HL-60/S4 treated with retinoic acid at 250 ng/mL for 4 days and 3 days (cell line): ENCODE measurements around the gene CSGALNACT2.

Source experiments
- in situ Hi-C: fragments of 300-500 bp; cut with MboI; formaldehyde crosslinking; loops from 2 replicates; pipeline ENCODE4 v1.7.0; 2022; ENCODE audit warnings: low sequenced_read_pairs

The CSGALNACT2 gene

DNA sequence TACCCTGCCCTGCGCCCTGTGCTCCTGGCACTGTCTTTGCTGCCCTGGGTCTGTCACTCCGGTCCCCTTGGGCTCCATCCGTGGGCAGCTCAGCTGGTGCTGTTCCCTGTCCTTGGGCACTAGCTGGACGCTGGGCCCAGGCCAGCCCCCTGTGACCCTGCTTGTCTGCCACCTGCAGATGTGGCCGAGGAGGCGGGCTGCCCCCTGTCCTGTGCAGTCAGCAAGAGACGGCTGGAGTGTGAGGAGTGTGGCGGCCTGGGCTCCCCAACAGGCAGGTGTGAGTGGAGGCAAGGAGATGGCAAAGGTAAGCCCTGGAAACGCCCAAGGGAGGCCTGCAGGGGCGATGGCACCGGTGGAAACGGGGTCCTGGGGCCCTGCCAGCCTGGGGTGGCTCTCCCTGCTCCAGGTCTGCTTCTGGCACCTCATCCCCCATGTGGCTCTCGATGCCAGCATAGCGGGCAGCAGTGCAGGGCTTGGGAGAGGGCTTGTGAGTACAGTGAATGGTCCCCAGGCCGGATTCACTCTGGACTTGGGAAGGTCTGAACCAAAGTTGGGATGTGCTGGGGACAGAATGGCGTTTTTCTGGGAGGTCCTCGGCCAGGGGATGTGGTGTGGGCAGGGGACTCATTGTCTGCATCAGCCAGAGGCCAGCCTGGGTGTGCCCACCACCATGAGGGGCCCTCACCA is 26.2 kb upstream of the CSGALNACT2 start:
- in situ Hi-C loops, result loop anchor here (25.0 kb wide), 1 partner anchor 250 kb away; no protein-coding TSS in a partner anchor

DNA sequence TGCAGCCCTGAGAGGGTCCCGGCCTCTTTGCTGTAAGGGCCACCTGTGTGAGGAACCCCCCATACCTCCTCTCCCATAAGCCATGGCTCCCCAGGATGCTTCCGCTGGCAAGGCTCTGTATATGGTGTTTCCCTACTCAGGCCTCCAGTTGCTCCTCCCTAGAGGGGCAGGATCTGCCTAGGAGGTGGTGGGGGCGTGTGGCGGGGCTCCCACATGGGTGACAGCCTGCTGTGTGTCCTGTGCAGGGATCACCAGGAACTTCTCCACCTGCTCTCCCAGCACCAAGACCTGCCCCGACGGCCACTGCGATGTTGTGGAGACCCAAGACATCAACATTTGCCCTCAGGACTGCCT is 25.7 kb upstream of the CSGALNACT2 start:
- in situ Hi-C loops, result loop anchor here (25.0 kb wide), 1 partner anchor 250 kb away; no protein-coding TSS in a partner anchor

DNA sequence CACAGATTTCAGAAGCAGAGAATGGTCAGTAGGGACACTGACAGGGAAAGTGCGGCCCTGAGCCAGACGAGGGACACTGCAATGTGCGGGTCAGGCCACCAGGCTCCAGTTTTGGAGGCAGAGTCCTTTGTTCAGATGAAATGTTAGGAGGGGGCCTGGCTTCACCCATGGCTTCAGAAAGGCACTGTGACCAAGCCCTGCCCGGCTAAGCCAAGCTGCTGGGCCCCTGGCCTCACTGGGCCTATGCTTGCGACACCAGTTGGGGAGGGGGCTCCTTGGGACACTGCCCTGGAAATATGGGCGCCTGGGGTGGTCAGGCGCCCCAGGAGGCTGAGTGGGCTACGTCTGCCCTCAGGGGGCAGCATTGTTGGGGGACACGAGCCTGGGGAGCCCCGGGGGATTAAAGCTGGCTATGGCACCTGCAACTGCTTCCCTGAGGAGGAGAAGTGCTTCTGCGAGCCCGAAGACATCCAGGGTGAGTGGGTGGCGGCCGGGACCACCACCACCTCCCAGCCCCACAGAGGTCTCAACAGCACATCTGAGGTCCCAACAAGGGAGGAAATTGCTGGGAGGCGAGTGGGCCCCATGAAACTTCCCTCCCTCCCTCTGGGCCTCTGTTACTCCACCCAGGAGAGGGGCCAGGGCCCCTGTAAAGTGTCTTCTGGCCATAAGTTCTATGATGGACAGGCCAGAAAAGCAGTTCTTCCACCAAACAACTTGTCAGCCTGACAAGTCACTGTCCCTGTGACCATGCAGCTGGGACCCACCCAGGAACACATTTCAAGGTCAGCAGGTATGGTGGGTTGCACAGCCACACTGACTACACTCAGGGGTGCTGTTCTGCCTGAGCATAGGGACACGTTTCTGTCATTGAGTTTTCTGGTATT is 24.8 kb upstream of the CSGALNACT2 start:
- in situ Hi-C loops, result loop anchor here (25.0 kb wide), 1 partner anchor 251 kb away; no protein-coding TSS in a partner anchor

DNA sequence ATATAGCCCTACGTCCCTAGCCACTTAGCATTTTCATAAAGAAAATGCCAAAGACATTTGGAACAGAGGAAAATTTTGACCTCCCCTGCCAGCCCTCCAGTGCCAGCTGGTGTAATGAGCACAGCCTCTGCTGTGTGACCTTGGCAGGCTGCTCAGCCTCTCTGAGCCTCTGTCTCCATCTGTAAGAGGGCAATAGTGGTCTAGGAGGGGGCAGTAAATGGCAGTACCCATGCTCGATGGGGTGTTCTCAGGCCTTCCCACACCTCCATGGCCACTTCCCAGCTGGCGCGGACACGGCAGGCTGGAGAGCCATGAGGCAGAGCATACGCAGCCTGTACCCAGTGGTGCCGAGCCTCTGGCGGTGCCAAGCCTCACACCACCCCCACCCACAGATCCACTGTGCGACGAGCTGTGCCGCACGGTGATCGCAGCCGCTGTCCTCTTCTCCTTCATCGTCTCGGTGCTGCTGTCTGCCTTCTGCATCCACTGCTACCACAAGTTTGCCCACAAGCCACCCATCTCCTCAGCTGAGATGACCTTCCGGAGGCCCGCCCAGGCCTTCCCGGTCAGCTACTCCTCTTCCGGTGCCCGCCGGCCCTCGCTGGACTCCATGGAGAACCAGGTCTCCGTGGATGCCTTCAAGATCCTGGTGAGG is 24.0 kb upstream of the CSGALNACT2 start:
- in situ Hi-C loops, result loop anchor here (25.0 kb wide), 1 partner anchor 252 kb away; no protein-coding TSS in a partner anchor

DNA sequence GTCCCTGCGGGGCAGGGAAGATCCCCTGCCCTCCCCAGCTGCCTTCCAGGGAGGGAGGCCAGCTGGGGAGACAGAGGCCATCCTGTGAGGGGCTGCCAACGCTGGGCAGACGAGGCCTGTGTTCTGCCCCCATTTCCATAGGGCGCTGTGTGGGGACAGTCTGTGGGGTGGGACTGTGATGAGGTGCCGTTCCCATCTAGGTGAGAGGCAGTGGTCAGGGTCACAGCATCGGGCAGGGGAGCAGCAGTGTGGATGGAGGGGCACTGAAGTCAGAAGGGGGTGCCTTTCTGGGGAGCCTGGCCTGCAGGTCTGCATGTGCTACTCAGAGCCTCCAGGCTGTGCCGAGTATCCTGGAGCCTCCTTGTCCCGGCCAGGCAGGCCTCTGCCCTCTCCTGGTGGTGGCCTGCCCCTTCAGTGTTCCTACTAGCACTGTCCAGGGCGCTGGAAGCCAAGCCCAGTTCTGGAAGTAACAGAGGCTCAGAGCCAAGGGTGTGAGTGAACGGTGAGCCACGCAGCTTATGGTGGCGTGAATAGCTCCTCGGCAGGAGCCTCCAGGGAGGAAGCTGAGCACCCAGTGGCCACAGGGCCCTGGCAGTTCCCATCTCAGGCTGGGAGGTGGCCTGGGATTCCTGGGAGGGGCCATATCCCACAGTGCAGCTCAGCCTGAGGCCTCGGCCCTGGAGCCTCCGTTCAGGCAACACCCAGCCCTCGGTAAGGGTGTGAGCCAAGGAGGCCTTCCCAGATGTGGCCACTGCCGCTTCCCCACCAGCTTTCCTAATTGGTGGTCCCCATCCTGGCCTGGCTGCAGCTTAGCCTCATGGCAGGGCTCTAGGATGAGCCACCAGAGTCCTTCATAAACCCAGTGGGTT is 23.3 kb upstream of the CSGALNACT2 start:
- in situ Hi-C loops, result loop anchor here (25.0 kb wide), 1 partner anchor 253 kb away; no protein-coding TSS in a partner anchor

DNA sequence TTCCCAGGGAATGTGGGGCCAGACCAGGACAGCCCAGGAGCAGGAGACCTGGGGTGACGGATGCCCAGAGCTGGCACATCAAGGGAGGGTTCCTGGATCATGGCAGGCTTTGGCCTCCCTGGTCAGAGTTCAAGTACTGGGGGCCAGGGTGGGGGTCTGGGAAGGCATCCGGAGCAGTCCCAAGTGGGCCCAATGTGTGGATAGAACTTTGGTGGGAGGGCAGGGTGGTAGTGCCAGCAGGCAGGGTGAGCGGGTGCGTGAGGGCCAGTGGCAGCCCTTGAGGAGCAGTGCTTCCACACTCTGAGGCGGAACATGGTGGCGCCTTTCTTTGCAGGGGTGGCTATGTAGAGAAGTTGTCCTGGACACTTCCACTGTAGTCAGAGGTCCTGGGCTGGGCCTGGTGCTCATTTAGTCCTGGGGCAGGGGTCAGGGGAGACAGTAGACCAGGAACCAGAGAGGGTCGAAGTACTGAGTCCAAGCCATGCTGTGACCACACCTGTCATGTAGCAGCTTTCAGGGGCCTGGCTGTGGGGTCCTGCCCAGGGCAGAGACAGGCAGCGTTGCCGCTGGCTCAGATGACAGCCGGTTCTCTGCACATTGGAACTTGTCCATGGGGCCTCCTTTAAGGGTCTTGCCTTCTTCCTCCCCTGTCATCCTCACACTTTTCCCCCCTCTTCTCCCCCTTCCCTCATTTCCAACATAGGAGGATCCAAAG is 22.2 kb upstream of the CSGALNACT2 start:
- in situ Hi-C loops, result loop anchor here (25.0 kb wide), 1 partner anchor 254 kb away; no protein-coding TSS in a partner anchor

DNA sequence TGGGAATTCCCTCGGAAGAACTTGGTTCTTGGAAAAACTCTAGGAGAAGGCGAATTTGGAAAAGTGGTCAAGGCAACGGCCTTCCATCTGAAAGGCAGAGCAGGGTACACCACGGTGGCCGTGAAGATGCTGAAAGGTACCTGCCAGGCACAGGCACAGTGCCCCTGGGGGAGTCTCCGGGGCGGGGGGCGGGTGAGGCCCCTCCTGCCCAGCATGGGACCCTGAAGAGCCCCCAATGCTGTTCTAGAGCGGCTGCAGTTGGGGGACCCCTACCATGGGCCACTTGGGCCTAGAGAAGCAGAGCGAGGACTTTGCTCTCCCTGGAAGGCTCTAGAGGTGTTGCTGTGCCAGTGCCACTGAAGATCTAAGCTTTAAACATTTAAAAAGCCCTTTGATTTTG is 21.6 kb upstream of the CSGALNACT2 start:
- in situ Hi-C loops, result loop anchor here (25.0 kb wide), 1 partner anchor 254 kb away; no protein-coding TSS in a partner anchor

DNA sequence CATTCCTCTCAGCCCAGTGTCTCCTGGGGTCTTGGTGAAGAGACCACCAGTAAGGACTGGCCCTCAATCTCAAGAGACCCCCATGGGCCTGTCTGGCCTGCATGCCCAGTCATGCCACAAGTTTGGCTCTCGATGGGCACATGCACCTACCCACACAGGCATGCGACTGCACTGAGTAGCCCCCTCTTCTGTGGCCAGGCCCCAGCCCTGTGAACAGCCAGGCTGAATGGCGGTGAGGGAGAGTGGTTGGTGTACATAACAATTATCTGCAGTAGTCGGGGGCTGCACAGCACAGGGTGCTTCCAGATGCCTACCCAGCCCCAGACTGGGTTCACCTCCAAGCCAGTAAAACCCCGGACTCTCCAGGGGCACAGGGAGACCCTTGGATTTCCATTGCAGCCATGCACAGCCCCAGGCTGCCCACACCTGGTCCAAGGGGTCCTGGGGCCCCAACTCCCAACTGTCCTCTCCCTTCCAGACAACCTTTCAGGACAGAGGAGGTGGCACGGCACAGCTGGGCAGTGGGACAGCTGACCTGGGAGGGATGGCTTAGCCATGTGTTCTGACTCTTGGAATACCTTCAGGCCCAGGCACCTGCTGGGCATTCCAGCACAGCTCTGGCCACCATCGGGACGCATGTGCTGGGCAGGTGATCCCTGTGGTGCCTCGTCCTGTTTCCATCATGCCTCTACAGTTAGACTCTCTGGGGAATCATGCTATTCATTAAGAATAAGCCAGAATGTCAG is 21.0 kb upstream of the CSGALNACT2 start:
- in situ Hi-C loops, result loop anchor here (25.0 kb wide), 1 partner anchor 255 kb away; no protein-coding TSS in a partner anchor

DNA sequence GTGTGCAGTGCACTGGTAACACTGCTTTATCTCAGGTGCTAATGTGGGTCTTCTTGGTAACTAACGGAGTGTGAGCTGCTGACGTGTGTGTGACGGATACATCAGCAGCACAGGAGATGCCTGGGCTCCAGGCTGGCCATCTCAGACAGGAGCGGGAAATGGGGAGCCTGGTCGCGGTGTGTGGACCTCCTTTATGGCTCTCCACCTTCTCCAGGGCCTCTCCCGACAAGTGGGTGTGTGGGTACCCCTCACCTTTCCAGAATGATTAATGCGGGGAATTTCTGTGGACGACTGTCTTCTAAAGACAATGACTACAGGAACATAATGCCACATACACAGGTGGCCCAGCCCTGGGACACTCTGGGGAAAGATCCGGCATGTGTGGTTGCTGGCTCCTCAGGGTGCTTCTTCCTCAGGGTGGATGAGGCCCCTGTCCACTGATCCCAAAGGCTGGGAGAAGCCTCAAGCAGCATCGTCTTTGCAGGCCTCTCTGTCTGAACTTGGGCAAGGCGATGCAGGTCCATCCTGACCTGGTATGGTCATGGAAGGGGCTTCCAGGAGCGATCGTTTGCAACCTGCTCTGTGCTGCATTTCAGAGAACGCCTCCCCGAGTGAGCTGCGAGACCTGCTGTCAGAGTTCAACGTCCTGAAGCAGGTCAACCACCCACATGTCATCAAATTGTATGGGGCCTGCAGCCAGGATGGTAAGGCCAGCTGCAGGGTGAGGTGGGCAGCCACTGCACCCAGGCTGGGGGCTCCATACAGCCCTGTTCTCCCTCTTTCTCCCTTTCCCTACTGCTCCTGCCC is 20.3 kb upstream of the CSGALNACT2 start:
- in situ Hi-C loops, result loop anchor here (25.0 kb wide), 1 partner anchor 256 kb away; no protein-coding TSS in a partner anchor

DNA sequence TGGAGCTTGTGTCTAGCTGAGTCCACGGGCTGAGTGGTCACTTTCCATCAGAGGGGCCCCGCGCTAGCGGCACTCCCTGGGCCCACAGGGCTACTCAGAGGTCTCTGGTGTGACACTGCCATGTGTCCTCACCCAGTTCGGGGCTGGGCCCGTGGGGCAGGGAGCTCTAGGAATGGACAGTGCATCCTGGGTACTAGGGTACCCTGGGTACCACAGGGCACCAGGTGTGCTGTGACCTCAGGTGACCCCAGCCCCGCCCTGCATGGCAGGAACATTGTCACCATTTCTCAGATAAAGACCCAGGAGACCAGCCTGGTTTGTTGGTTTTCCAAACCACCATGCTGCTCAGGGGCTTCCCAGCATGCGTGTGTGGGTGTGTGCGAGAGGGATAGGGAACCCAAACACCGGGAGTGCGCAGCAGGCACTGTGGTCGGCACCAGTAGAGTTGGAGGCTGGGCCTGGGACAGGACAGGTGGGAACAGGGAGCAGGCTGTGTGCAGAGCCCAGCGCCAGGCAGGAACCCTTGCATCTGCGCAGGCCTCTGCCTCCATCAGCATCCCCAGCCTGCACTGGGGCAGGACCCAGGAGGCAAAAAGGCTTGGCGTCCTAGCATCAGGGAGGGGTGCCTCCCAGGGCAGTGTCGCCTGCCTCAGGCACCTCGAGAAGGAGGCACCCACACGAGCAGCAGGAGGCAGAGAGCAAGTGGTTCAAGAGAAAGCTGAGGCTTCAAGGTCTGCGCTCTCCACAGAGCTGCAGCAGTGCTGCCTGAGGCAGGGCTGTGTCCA is 19.4 kb upstream of the CSGALNACT2 start:
- in situ Hi-C loops, result loop anchor here (25.0 kb wide), 1 partner anchor 257 kb away; no protein-coding TSS in a partner anchor

DNA sequence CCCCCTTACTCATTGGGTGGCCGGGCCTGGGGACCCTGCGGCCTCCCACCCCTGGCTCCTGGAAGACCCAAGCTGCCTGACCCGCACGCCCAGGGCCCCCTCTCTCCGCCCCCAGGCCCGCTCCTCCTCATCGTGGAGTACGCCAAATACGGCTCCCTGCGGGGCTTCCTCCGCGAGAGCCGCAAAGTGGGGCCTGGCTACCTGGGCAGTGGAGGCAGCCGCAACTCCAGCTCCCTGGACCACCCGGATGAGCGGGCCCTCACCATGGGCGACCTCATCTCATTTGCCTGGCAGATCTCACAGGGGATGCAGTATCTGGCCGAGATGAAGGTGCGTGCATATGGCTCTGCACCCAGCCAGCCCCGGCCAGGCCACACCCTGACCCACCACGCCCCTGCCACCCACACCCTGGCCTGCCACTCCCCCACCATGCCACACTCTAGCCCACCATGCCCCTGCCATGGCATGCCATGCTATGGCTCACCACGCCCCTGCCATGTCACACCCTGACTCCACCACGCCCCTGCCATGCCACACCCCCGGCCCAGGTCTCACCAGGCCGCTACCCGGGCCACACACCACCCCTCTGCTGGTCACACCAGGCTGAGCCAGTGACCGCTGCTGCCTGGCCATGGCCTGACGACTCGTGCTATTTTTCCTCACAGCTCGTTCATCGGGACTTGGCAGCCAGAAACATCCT is 18.7 kb upstream of the CSGALNACT2 start:
- in situ Hi-C loops, result loop anchor here (25.0 kb wide), 1 partner anchor 257 kb away; no protein-coding TSS in a partner anchor

DNA sequence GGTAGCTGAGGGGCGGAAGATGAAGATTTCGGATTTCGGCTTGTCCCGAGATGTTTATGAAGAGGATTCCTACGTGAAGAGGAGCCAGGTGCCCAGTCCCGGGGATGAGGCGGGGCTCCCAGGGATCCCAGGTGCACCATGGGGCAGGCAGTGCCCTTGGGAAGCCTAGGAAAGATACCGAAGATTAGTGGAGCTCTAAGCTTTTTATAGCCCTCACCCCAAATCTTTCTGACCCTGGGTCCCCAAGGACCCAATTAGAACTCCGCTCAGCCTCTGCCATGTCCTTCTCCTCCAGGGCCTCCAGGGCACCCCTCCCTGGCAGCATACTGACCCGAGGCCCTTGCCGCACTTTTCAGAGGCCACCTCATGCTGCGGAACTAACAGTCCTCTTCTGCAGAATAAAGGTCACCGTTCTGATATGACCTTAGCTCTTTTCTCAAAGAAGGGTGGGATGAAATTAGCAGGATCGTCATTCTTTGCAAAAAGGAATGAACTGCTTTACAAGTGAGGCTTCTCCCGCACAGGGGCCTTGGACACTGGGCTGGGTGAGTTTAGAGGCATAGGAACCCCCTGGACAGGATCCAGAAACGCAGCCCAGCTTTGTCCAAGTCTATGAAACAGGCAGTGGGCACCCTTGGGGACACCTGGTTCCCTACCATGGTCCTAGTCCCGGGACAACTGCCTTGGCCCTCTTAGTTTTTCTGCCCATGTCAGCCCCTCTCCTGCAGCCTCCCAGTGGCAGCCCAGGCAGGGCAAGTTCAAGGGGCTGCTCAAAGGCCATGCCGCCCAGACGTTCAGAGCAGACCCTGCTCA is 17.9 kb upstream of the CSGALNACT2 start:
- in situ Hi-C loops, result loop anchor here (25.0 kb wide), 1 partner anchor 258 kb away; no protein-coding TSS in a partner anchor

DNA sequence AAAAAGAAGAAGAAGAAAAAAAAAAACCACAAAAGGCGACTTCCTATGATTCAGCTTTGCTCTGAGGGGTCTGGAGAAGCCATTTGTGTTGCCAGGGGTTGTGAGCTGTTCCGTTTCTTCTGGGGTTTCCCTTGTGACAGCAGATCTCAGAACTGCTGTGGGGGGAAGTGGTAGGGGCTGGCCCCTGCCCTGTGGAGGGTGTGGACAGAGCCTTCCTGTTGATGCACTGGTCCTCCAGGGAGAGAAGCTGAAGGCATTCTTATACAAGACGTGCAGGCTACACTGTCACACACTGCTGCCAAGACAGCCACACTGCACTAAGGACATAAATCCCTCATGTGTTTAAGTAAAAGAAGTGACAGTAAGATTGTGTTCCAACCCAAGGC is 17.3 kb upstream of the CSGALNACT2 start:
- in situ Hi-C loops, result loop anchor here (25.0 kb wide), 1 partner anchor 259 kb away; no protein-coding TSS in a partner anchor

DNA sequence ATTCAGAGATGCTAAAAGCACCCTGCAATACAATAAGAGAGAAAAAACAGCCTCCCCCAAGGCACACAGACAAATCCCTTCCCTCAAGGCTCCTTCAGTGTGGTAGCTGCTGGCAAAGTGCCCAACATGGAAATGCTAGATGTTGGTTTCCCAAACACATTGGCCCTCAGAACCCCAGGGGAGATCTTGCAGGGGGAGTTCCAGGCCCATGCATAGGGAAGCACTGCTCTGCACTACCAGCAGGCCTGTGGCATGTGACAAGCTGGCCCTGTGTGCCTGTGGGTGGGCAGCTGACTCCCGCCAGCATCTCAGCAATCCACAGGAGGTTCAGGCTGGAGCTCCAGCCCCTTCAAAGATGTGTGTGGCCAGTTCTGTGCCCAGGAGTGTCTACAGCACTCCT is 16.8 kb upstream of the CSGALNACT2 start:
- in situ Hi-C loops, result loop anchor here (25.0 kb wide), 1 partner anchor 259 kb away; no protein-coding TSS in a partner anchor

DNA sequence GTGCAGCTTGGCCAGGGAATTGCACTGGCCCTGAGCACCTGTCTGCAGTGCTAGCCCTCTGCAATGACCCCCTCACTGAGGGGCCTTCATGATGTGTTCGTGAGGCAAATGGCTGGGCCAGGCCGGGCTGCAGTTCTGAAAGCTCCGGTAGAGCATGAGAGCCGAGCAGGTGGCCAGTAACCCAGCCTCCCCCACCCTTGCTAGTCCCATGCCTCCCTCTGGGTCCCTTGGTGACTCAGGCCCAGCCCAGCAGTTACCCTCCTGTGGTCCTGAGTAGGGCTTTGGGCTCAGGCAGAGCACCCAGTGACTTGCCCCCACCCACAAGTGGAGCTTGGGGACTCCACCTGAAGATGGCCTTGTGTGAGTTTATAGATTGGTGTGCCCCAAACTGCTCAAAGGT is 16.1 kb upstream of the CSGALNACT2 start:
- in situ Hi-C loops, result loop anchor here (25.0 kb wide), 1 partner anchor 260 kb away; no protein-coding TSS in a partner anchor
